Neural cell (in vitro differentiated cells): Measurements from ENCODE around the gene NRCAM. TPM values are rescaled to one million over a fixed set of nuclear protein-coding genes. Genes with fewer than 3 reads are reported as not detected.

Experiments
- H2AFZ ChIP-seq: fragments of 200-600, 300-800 bp; sonication (generic), shearing (Covaris generic); 2 replicates; pipeline ENCODE4 v1.6.0; 2014; ENCODE audit warnings: low read depth, mild to moderate bottlenecking, antibody characterized with exemption, low read length, moderate library complexity
- H3F3A ChIP-seq: fragments of 200-600 bp; shearing (Covaris generic); 2 replicates; pipeline ENCODE4 v1.6.1; 2016; ENCODE audit warnings: mild to moderate bottlenecking, moderate library complexity, mixed read lengths, antibody characterized with exemption, low read length; ENCODE audit not compliant: insufficient read depth, poor library complexity, severe bottlenecking
- H3K27ac ChIP-seq: fragments of 200-600, 300-800 bp; sonication (generic), shearing (Covaris generic); 2 replicates; pipeline ENCODE4 v1.5.1; 2014; ENCODE audit warnings: mild to moderate bottlenecking, low read length, moderate library complexity
- H3K27me3 ChIP-seq: fragments of 300-800, 200-600 bp; sonication (generic), shearing (Covaris generic); 2 replicates; pipeline ENCODE4 v1.6.0; 2014; ENCODE audit warnings: mild to moderate bottlenecking, low read depth, low read length, moderate library complexity; ENCODE audit not compliant: insufficient read depth
- H3K36me3 ChIP-seq: fragments of 300-800, 200-600 bp; sonication (generic), shearing (Covaris generic); 2 replicates; pipeline ENCODE4 v1.5.1; 2014; ENCODE audit warnings: mild to moderate bottlenecking, antibody characterized with exemption, low read length, moderate library complexity; ENCODE audit not compliant: insufficient read depth
- H3K4me2 ChIP-seq: fragments of 300-800, 200-600 bp; sonication (generic), shearing (Covaris generic); 2 replicates; pipeline ENCODE4 v1.6.0; 2014; ENCODE audit warnings: mild to moderate bottlenecking, low read length
- H3K4me3 ChIP-seq: fragments of 300-800, 200-600 bp; sonication (generic), shearing (Covaris generic); 2 replicates; pipeline ENCODE4 v1.5.1; 2014; ENCODE audit warnings: mild to moderate bottlenecking, low read length, moderate library complexity
- H3K79me2 ChIP-seq: fragments of 200-600 bp; shearing (Covaris generic); replicated peaks from 2 replicates; pipeline ENCODE4 v1.6.0; 2014; ENCODE audit warnings: mild to moderate bottlenecking, low read length, moderate library complexity; ENCODE audit not compliant: insufficient read depth
- H3K9ac ChIP-seq: fragments of 300-800, 200-600 bp; sonication (generic), shearing (Covaris generic); 2 replicates; pipeline ENCODE4 v1.6.1; 2016; ENCODE audit warnings: mild to moderate bottlenecking, low read length, mixed read lengths
- H3K9me2 ChIP-seq: fragments of 200-600 bp; shearing (Covaris generic); 2 replicates; pipeline ENCODE4 v1.6.1; 2016; ENCODE audit warnings: mild to moderate bottlenecking, low read length, mixed read lengths; ENCODE audit not compliant: insufficient read depth
- H3K9me3 ChIP-seq: fragments of 200-600, 300-800 bp; sonication (generic), shearing (Covaris generic); 2 replicates; pipeline ENCODE4 v1.6.1; 2016; ENCODE audit warnings: mild to moderate bottlenecking, mixed run types, low read length, moderate library complexity, mixed read lengths
- H4K20me1 ChIP-seq: fragments of 200-600 bp; shearing (Covaris generic); 2 replicates; pipeline ENCODE4 v1.6.1; 2016; ENCODE audit warnings: mild to moderate bottlenecking, mixed run types; ENCODE audit not compliant: insufficient read depth
- EP300 ChIP-seq: fragments of 450-650 bp; conservative IDR thresholded peaks from 2 replicates; pipeline ENCODE4 v1.6.1; 2014; ENCODE audit warnings: antibody characterized with exemption, mild to moderate bottlenecking, moderate library complexity; ENCODE audit not compliant: poor library complexity, severe bottlenecking
- EZH2 ChIP-seq: fragments of 200-600, 300-800 bp; shearing (Covaris generic), sonication (generic); IDR thresholded peaks from 2 replicates; pipeline ENCODE4 v1.6.1; 2014; ENCODE audit warnings: antibody characterized with exemption, low read length, borderline replicate concordance, mild to moderate bottlenecking; ENCODE audit not compliant: insufficient read depth, poor library complexity, severe bottlenecking
- MXI1 ChIP-seq: fragments of 450-650 bp; conservative IDR thresholded peaks from 2 replicates; pipeline ENCODE4 v1.6.1; 2014; ENCODE audit warnings: antibody characterized with exemption, mild to moderate bottlenecking; ENCODE audit not compliant: poor library complexity, severe bottlenecking
- POLR2AphosphoS5 ChIP-seq: IDR thresholded peaks from 2 replicates; pipeline ENCODE4 v1.6.1; 2012
- RAD21 ChIP-seq: fragments of 450-650 bp; conservative IDR thresholded peaks from 2 replicates; pipeline ENCODE4 v1.6.1; 2014; ENCODE audit warnings: antibody characterized with exemption, mild to moderate bottlenecking, moderate library complexity
- SMC3 ChIP-seq: fragments of 450-650 bp; conservative IDR thresholded peaks from 2 replicates; pipeline ENCODE4 v1.6.1; 2014; ENCODE audit warnings: antibody characterized with exemption, mild to moderate bottlenecking, moderate library complexity; ENCODE audit not compliant: poor library complexity
- TAF1 ChIP-seq: IDR thresholded peaks from 2 replicates; pipeline ENCODE4 v1.6.1; 2012; ENCODE audit warnings: low read depth
- polyA plus RNA-seq: library from polyadenylated mRNA; depleted of rRNA; stranded (reverse); fragments of >200 nt; gene quantifications from 2 replicates; pipeline ENCODE4 v1.2.3, GENCODE V29; 2014
- TF ChIP-seq, protein P1 (sequence below): fragments of 450-650 bp; IDR thresholded peaks from 2 replicates; pipeline ENCODE4 v1.5.1; 2014; ENCODE audit warnings: antibody characterized with exemption, mild to moderate bottlenecking, moderate library complexity; ENCODE audit not compliant: poor library complexity, severe bottlenecking
- TF ChIP-seq, protein P2 (sequence below): IDR thresholded peaks from 2 replicates; pipeline ENCODE4 v1.6.1; 2012; ENCODE audit warnings: borderline replicate concordance

NRCAM gene
- polyA plus RNA-seq, 1 donor from 2014 or later, result 90.9 TPM

DNA sequence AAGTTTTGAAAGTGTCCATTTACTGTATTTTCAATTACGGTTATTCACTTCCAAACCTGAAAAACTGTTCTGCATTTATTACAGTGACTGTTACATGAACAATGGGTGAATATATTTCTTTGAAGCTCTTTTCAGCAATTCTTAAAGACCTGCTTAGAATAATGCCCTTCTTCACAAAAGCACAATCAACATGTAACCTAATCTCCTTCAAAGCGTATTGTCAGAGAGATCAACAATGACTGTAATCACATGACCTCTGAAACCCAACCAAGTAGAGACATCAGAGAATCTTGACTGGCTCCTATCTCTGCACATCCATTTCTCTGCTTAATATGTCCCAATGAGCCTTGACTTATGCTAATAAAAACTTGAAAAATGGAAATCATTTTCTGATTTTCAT is 126.7 kb downstream of the NRCAM start:
- TF ChIP-seq, protein P1, sequence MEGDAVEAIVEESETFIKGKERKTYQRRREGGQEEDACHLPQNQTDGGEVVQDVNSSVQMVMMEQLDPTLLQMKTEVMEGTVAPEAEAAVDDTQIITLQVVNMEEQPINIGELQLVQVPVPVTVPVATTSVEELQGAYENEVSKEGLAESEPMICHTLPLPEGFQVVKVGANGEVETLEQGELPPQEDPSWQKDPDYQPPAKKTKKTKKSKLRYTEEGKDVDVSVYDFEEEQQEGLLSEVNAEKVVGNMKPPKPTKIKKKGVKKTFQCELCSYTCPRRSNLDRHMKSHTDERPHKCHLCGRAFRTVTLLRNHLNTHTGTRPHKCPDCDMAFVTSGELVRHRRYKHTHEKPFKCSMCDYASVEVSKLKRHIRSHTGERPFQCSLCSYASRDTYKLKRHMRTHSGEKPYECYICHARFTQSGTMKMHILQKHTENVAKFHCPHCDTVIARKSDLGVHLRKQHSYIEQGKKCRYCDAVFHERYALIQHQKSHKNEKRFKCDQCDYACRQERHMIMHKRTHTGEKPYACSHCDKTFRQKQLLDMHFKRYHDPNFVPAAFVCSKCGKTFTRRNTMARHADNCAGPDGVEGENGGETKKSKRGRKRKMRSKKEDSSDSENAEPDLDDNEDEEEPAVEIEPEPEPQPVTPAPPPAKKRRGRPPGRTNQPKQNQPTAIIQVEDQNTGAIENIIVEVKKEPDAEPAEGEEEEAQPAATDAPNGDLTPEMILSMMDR, result no peak
- TF ChIP-seq EZH2, result no peak
- TF ChIP-seq MXI1, result no peak
- TF ChIP-seq EP300, result no peak
- no peak for TF ChIP-seq SMC3
- no peak for TF ChIP-seq TAF1
- TF ChIP-seq POLR2AphosphoS5, result no peak
- TF ChIP-seq, protein P2, sequence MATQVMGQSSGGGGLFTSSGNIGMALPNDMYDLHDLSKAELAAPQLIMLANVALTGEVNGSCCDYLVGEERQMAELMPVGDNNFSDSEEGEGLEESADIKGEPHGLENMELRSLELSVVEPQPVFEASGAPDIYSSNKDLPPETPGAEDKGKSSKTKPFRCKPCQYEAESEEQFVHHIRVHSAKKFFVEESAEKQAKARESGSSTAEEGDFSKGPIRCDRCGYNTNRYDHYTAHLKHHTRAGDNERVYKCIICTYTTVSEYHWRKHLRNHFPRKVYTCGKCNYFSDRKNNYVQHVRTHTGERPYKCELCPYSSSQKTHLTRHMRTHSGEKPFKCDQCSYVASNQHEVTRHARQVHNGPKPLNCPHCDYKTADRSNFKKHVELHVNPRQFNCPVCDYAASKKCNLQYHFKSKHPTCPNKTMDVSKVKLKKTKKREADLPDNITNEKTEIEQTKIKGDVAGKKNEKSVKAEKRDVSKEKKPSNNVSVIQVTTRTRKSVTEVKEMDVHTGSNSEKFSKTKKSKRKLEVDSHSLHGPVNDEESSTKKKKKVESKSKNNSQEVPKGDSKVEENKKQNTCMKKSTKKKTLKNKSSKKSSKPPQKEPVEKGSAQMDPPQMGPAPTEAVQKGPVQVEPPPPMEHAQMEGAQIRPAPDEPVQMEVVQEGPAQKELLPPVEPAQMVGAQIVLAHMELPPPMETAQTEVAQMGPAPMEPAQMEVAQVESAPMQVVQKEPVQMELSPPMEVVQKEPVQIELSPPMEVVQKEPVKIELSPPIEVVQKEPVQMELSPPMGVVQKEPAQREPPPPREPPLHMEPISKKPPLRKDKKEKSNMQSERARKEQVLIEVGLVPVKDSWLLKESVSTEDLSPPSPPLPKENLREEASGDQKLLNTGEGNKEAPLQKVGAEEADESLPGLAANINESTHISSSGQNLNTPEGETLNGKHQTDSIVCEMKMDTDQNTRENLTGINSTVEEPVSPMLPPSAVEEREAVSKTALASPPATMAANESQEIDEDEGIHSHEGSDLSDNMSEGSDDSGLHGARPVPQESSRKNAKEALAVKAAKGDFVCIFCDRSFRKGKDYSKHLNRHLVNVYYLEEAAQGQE, result no peak
- no peak for TF ChIP-seq RAD21
- no peak overlapping the region for H3K4me3 ChIP-seq
- no peak overlapping the region for H3K27ac ChIP-seq

DNA sequence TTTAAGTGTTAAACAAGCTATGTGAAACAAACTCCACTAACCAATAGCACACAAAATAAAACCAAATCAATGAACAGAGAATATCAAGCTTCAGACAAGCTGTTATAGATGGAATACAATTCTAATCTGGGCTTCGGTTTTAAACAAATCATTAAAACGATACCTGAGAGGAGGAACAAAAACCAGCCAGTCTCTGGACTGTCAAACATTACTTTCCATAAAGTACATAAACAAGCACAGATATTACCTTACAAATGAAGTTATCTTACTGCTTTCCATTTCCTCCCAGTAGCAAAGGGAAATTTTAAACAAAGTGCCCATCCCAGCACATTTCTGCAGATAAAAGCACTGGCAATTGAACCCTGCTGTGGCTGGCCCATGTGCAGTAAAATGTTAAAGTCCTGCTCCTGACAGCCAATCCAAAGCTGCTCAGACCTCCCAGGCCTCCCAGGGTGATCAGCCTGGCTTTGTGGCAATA is 128.0 kb downstream of the NRCAM start:
- no peaks in the 10 kb centered on the region for H3K9me3 ChIP-seq
- TF ChIP-seq TAF1, result no peak
- no peak for TF ChIP-seq EZH2
- TF ChIP-seq, protein P1, result no peak
- TF ChIP-seq POLR2AphosphoS5, result no peak
- no peak for TF ChIP-seq RAD21
- TF ChIP-seq, protein P2, result no peak
- TF ChIP-seq MXI1, result no peak
- no peak for TF ChIP-seq EP300
- TF ChIP-seq SMC3, result no peak
- H2AFZ ChIP-seq, result no peak overlapping the region
- H3K9ac ChIP-seq, result no peak overlapping the region
- H3F3A ChIP-seq, result no peaks in the 10 kb centered on the region
- H3K4me3 ChIP-seq, result no peak overlapping the region
- H4K20me1 ChIP-seq, result no peaks in the 10 kb centered on the region
- no peak overlapping the region for H3K27ac ChIP-seq
- H3K79me2 ChIP-seq, result peaks cover 3% of the 10 kb centered on the region
- H3K36me3 ChIP-seq, result no peaks in the 10 kb centered on the region
- no peak overlapping the region for H3K4me2 ChIP-seq
- no peaks in the 10 kb centered on the region for H3K9me2 ChIP-seq
- H3K27me3 ChIP-seq, result no peaks in the 10 kb centered on the region

More for the DNA sequence above, 126.7 kb downstream of the NRCAM start:
- Histone ChIP-seq H3K9ac (no peak overlapping the region), H4K20me1 (no peaks in the 10 kb centered on the region), H3K9me2 (no peaks in the 10 kb centered on the region), H2AFZ (no peak overlapping the region), H3K79me2 (peaks cover 9% of the 10 kb centered on the region), H3K36me3 (no peaks in the 10 kb centered on the region), H3F3A (no peaks in the 10 kb centered on the region), H3K4me2 (no peak overlapping the region), H3K9me3 (no peaks in the 10 kb centered on the region), H3K27me3 (no peaks in the 10 kb centered on the region)
